HG02840 (cell line): ENCODE data around the gene CUTA.
A peak's percentile ranks its signal among the peaks of the same experiment; 100 is the strongest.

Source experiments
- ATAC-seq: cut with Tn5 transposase; IDR thresholded peaks from one replicate; pipeline ENCODE4 v1.9.1; 2021; ENCODE audit warnings: mild to moderate bottlenecking, moderate library complexity, moderate number of reproducible peaks; ENCODE audit not compliant: unreplicated experiment, low FRiP score

Gene CUTA, protein sequence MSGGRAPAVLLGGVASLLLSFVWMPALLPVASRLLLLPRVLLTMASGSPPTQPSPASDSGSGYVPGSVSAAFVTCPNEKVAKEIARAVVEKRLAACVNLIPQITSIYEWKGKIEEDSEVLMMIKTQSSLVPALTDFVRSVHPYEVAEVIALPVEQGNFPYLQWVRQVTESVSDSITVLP

GRCh38 chr6:33417903-33418689 lies at the start of gene CUTA:
Gene CUTA (minus strand): TSS chr6:33418107. CDS start chr6:33418000, 107 bp downstream.
- ATAC-seq, result peak; percentile 83

DNA sequence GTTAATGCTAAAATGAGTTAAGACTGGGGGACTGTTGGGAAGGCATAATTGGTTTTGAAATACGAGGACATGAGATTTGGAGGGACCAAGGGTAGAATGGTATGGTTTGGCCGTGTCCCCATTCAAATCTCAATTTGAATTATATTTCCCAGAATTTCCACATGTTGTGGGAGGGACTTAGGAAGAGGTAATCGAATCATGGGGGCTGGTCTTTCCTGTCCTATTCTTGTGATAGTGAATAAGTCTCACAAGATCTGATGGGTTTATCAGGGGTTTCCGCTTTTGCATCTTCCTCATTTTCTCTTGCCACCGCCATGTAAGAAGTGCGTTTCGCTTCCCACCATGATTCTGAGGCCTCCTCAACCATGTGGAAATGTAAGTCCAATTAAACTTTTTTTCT lies 49.2 kb upstream of the CUTA start:
- ATAC-seq, result no peak

- ATAC-seq, result no peak
These were observed 48.3 kb upstream of the CUTA start for GRCh38 chr6:33466075-33466735.

- ATAC-seq, result no peak
These were observed 41.3 kb upstream of the CUTA start for GRCh38 chr6:33459226-33459625.

GRCh38 chr6:33458676-33459075 lies 40.8 kb upstream of the CUTA start:
- ATAC-seq, result no peak

DNA sequence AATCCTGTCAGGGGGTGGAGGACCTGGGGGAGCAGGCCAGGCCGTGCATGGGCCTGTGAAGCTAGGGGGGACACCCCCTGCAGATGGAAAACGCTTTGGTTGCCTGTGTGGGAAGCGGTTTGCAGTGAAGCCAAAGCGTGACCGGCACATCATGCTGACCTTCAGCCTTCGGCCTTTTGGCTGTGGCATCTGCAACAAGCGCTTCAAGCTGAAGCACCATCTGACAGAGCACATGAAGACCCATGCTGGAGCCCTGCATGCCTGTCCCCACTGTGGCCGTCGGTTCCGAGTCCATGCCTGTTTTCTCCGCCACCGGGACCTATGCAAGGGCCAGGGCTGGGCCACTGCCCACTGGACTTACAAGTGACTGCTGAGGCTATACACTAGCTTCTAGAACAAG lies 38.2 kb upstream of the CUTA start:
- ATAC-seq, result no peak

GRCh38 chr6:33455051-33455450 lies 37.1 kb upstream of the CUTA start:
- no peak for ATAC-seq

- ATAC-seq, result peak; percentile 98
These were observed 36.4 kb upstream of the CUTA start, which contains the start of gene ZBTB9 for GRCh38 chr6:33454009-33454946. Gene ZBTB9 (plus strand): TSS chr6:33454576. CDS start chr6:33455101, 525 bp downstream.

DNA sequence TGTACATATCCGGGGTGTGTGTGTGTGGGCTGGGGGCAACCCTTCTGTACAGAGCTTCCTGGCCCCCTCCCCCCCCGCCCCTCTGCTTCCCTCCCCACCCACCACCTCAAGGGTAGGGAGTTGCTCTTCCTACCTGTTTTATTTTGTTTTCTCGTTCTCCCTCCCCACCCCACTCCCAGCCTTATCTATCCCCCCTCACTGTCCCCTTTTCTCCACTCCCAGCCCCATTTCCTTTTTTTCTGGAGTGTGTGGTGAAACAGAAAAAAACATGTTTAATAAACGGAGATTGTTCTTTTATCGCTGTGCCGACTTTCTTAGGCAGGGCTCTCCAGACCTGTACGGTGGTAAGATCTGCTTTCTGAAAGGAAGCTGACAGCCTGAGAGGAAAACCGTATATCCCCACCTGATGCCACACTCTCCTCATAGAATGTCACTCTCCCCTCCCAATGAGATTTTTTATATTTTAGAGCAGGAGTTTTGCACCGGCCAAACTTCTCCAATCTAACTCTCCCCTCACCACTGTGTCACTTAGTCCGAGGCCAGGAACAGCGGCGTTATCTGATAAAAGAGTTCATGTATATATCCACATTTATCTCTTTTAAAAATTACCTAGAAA lies 35.6 kb upstream of the CUTA start:
- no peak for ATAC-seq

DNA sequence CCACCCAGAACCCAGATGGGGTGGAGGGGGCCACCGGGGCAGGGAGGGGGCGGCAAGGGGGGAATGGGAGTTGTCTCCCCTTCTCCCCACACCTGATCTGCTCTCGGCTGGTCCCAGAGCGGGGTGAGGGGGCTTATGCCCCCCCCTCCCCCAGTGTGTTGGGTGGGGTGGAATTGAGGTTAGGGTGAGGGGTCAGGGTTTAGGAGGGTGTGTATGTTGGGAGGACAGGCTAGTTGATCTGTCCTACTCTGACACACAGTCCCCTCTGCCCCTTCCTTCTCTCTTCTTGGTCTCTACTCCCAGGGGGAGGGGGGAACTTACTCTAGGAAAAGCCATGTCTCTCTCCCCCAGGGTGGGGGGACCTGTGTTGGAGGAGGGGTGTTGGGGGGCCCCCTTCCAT lies 34.6 kb upstream of the CUTA start:
- ATAC-seq, result no peak

GRCh38 chr6:33451606-33452005 lies 33.7 kb upstream of the CUTA start:
- ATAC-seq, result no peak

DNA sequence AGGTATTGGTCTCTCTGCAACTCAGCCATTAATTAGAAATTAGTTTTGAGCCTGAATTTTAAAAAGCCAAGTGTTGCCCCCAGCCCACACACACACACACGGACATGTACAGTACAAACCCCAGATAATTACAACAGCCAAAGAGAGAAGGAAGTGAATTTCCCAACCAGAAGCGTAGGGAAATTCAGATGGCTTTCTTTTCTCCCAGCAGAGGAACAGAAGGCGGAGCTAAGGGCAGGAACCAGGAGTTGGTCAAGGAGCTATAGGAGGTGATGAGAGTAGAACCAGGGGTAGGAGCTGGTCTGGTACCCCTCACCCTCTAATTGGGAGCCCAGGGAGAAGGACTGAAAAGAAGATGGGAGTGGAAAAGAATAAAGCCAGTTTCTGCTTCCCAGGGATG lies 32.5 kb upstream of the CUTA start:
- no peak for ATAC-seq

DNA sequence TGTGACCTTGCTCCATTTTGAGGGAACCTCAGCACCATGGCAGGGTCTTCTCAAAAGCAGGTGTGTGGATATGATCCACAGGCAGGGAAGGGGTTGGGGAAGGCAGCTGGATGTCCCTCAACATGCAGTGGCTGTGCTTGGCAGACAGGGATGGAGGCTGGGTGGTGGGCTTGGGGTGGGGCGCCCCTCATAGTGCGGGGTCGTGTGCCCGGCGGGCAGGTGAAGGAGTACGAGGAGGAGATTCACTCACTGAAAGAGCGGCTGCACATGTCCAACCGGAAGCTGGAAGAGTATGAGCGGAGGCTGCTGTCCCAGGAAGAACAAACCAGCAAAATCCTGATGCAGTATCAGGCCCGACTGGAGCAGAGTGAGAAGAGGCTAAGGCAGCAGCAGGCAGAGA lies 28.4 kb upstream of the CUTA start:
- ATAC-seq, result no peak

- ATAC-seq, result no peak
These were observed 27.3 kb upstream of the CUTA start for GRCh38 chr6:33445119-33445603.

GRCh38 chr6:33443619-33444504 lies 26.0 kb upstream of the CUTA start:
- ATAC-seq, result no peak

DNA sequence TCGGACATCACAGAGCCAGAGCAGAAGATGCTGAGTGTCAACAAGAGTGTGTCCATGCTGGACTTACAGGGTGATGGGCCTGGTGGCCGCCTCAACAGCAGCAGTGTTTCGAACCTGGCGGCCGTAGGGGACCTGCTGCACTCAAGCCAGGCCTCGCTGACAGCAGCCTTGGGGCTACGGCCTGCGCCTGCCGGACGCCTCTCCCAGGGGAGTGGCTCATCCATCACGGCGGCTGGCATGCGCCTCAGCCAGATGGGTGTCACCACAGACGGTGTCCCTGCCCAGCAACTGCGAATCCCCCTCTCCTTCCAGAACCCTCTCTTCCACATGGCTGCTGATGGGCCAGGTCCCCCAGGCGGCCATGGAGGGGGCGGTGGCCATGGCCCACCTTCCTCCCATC lies 25.1 kb upstream of the CUTA start:
- no peak for ATAC-seq

GRCh38 chr6:33442283-33442682 lies 24.4 kb upstream of the CUTA start:
- no peak for ATAC-seq

GRCh38 chr6:33441457-33441856 lies 23.6 kb upstream of the CUTA start:
- no peak for ATAC-seq
